HEK293T (cell line): ENCODE measurements around the gene IL31.

Experiments
- CTCF ChIA-PET: fragments of 350-600 bp; formaldehyde crosslinking; extraction: SDS; loops from one replicate; lab custom pipeline; 2021; ENCODE audit warnings: antibody characterized with exemption, inconsistent platforms; lab: Yijun Ruan, JAX
- POLR2A ChIA-PET: fragments of 350-600 bp; formaldehyde crosslinking; extraction: SDS; loops from one replicate; lab custom pipeline; 2020; ENCODE audit warnings: antibody characterized with exemption, inconsistent platforms; lab: Yijun Ruan, JAX
- DNase-seq: peaks from one replicate; pipeline ENCODE4 v3.0.0; 2012; ENCODE audit warnings: mixed read lengths; ENCODE audit errors: extremely low spot score
- ARNT ChIP-seq: fragments of 450-650 bp; IDR thresholded peaks from 2 replicates; pipeline ENCODE4 v1.6.1; 2017; ENCODE audit warnings: mild to moderate bottlenecking
- BHLHE40 ChIP-seq: fragments of 450-650 bp; IDR thresholded peaks from 2 replicates; pipeline ENCODE4 v1.6.1; 2016; ENCODE audit warnings: mild to moderate bottlenecking, moderate library complexity, borderline replicate concordance
- CTBP1 ChIP-seq: fragments of 450-650 bp; IDR thresholded peaks from 2 replicates; pipeline ENCODE4 v1.6.1; 2016; ENCODE audit warnings: borderline replicate concordance
- ELF4 ChIP-seq: fragments of 450-650 bp; IDR thresholded peaks from 2 replicates; pipeline ENCODE4 v1.6.1; 2017; ENCODE audit warnings: antibody characterized with exemption
- FOXA1 ChIP-seq: fragments of 450-650 bp; IDR thresholded peaks from 2 replicates; pipeline ENCODE4 v1.6.1; 2016; ENCODE audit warnings: mild to moderate bottlenecking
- FOXK2 ChIP-seq: fragments of 450-650 bp; IDR thresholded peaks from 2 replicates; pipeline ENCODE4 v1.6.1; 2016; ENCODE audit warnings: mild to moderate bottlenecking
- FOXM1 ChIP-seq: fragments of 450-650 bp; IDR thresholded peaks from 2 replicates; pipeline ENCODE4 v1.6.1; 2017; ENCODE audit warnings: mild to moderate bottlenecking, borderline replicate concordance
- HDGF ChIP-seq: fragments of 450-650 bp; IDR thresholded peaks from 2 replicates; pipeline ENCODE4 v1.6.1; 2017; ENCODE audit warnings: antibody characterized with exemption, borderline replicate concordance
- L3MBTL2 ChIP-seq: fragments of 450-650 bp; conservative IDR thresholded peaks from 2 replicates; pipeline ENCODE4 v1.6.1; 2016; ENCODE audit warnings: mild to moderate bottlenecking
- LEF1 ChIP-seq: fragments of 450-650 bp; IDR thresholded peaks from 2 replicates; pipeline ENCODE4 v1.6.1; 2017; ENCODE audit warnings: mild to moderate bottlenecking, borderline replicate concordance
- NFRKB ChIP-seq: fragments of 450-650 bp; IDR thresholded peaks from 2 replicates; pipeline ENCODE4 v1.6.1; 2016; ENCODE audit warnings: mild to moderate bottlenecking, moderate library complexity
- SP1 ChIP-seq: fragments of 450-650 bp; IDR thresholded peaks from 2 replicates; pipeline ENCODE4 v1.6.1; 2017
- SUZ12 ChIP-seq: fragments of 450-650 bp; IDR thresholded peaks from 2 replicates; pipeline ENCODE4 v1.6.1; 2016; ENCODE audit warnings: mild to moderate bottlenecking
- TARDBP ChIP-seq: fragments of 450-650 bp; IDR thresholded peaks from 2 replicates; pipeline ENCODE4 v1.6.1; 2016
- ZNF384 ChIP-seq: fragments of 450-650 bp; IDR thresholded peaks from 2 replicates; pipeline ENCODE4 v1.6.1; 2016
- TF ChIP-seq, protein P1 (sequence below): fragments of 450-650 bp; IDR thresholded peaks from 2 replicates; pipeline ENCODE4 v1.6.1; 2016

Gene IL31

GRCh38 chr12:122174155-122174845 is at the start of gene IL31:
Gene IL31, minus strand, starts transcription at chr12:122174221. Its CDS starts 49 bp downstream, at chr12:122174172.
- TF ChIP-seq ARNT (no peak), FOXA1 (no peak), LEF1 (no peak), FOXK2 (no peak), CTBP1 (no peak), NFRKB (no peak), SUZ12 (no peak), SP1 (no peak), TARDBP (no peak), ZNF384 (no peak), ELF4 (no peak), FOXM1 (no peak), L3MBTL2 (no peak)
- TF ChIP-seq, protein P1, sequence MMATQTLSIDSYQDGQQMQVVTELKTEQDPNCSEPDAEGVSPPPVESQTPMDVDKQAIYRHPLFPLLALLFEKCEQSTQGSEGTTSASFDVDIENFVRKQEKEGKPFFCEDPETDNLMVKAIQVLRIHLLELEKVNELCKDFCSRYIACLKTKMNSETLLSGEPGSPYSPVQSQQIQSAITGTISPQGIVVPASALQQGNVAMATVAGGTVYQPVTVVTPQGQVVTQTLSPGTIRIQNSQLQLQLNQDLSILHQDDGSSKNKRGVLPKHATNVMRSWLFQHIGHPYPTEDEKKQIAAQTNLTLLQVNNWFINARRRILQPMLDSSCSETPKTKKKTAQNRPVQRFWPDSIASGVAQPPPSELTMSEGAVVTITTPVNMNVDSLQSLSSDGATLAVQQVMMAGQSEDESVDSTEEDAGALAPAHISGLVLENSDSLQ: no peak
- POLR2A ChIA-PET: no interaction called here
- CTCF ChIA-PET: interaction anchor here (0.6 kb wide), 1 partner anchor 85 kb away, joined by 13 read pairs; no protein-coding TSS in a partner anchor
- DNase-seq: no peak

DNA sequence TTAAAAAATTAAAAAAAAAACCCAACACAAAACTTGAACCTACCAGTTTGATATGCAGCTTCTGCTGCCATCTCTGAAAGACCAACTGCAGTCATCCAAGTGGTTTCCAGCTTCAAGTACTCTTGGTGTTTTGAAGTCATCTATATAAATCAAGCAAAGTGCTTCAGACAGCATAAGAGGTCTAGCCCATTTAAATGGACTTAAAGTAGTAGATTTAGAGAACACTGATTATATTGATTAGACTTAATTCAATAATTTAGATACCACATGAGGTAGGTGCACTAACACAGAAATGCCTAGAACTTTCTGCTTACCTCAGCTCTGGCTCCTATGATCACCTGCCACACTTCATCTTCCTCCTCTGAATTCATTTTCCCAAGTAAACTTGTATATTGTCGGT is 42.4 kb upstream of the IL31 start:
- no peak for DNase-seq
- CTCF ChIA-PET: no interaction called here
- TF ChIP-seq BHLHE40 (no peak), TARDBP (no peak), LEF1 (no peak), FOXM1 (no peak), CTBP1 (no peak), ZNF384 (no peak), L3MBTL2 (no peak), FOXA1 (no peak), SP1 (no peak), FOXK2 (no peak), ARNT (no peak), HDGF (no peak), SUZ12 (no peak), ELF4 (no peak), NFRKB (no peak)
- TF ChIP-seq, protein P1: no peak
- POLR2A ChIA-PET: interaction anchor here (2.3 kb wide), 1 partner anchor 9 kb away, joined by 7 read pairs; the partner anchor contains the start of gene DIABLO

GRCh38 chr12:122215771-122216170 is 41.8 kb upstream of the IL31 start:
- TF ChIP-seq HDGF: no peak
- no peak for TF ChIP-seq ZNF384
- no peak for TF ChIP-seq L3MBTL2
- no peak for TF ChIP-seq FOXM1
- TF ChIP-seq TARDBP: no peak
- no peak for TF ChIP-seq FOXK2
- no peak for TF ChIP-seq ELF4
- no peak for TF ChIP-seq FOXA1
- TF ChIP-seq NFRKB: no peak
- TF ChIP-seq CTBP1: no peak
- TF ChIP-seq ARNT: no peak
- no peak for TF ChIP-seq SUZ12
- TF ChIP-seq BHLHE40: no peak
- TF ChIP-seq, protein P1: no peak
- TF ChIP-seq LEF1: no peak
- no peak for TF ChIP-seq SP1
- POLR2A ChIA-PET: interaction anchor here (2.3 kb wide), 1 partner anchor 10 kb away, joined by 7 read pairs; the partner anchor contains the start of gene DIABLO
- DNase-seq: no peak
- CTCF ChIA-PET: no interaction called here

GRCh38 chr12:122208073-122208820 is 34.2 kb upstream of the IL31 start:
- POLR2A ChIA-PET: interaction anchor here (0.5 kb wide), 1 partner anchor 59 kb away, joined by 4 read pairs; no protein-coding TSS in a partner anchor
- CTCF ChIA-PET: interaction anchor here (0.7 kb wide), 1 partner anchor 76 kb away, joined by 3 read pairs; no protein-coding TSS in a partner anchor
- TF ChIP-seq LEF1 (no peak), BHLHE40 (no peak), HDGF (no peak), TARDBP (no peak), FOXA1 (no peak), SUZ12 (no peak), FOXM1 (no peak), ELF4 (no peak), NFRKB (no peak), ZNF384 (no peak), L3MBTL2 (no peak), FOXK2 (no peak), SP1 (no peak), ARNT (no peak), CTBP1 (no peak)
- TF ChIP-seq, protein P1: no peak
- no peak for DNase-seq
